Loucy (cell line): Measurements from ENCODE around the gene TTLL5.

ENCODE experiments used
- H2AFZ ChIP-seq: fragments of 200-600 bp; sonication (generic); 2 replicates; pipeline ENCODE4 v1.6.0; 2016; ENCODE audit warnings: antibody characterized with exemption, mild to moderate bottlenecking, low read length, moderate library complexity
- H3F3A ChIP-seq: fragments of 200-600 bp; 2 replicates; pipeline ENCODE4 v1.6.0; 2016; ENCODE audit warnings: antibody characterized with exemption, low read depth, mild to moderate bottlenecking
- H3K27me3 ChIP-seq: fragments of 200-600 bp; sonication (generic); 2 replicates; pipeline ENCODE4 v1.6.1; 2014; ENCODE audit warnings: low read length, mild to moderate bottlenecking; ENCODE audit not compliant: insufficient read depth, poor library complexity, severe bottlenecking
- H3K36me3 ChIP-seq: fragments of 200-600 bp; sonication (generic); 2 replicates; pipeline ENCODE4 v1.6.1; 2016; ENCODE audit warnings: low read length; ENCODE audit not compliant: insufficient read depth
- H3K4me1 ChIP-seq: fragments of 200-600 bp; sonication (generic); 2 replicates; pipeline ENCODE4 v1.5.1; 2014; ENCODE audit warnings: low read length, mild to moderate bottlenecking; ENCODE audit not compliant: insufficient read depth, poor library complexity, severe bottlenecking
- H3K4me2 ChIP-seq: fragments of 200-600 bp; sonication (generic); 2 replicates; pipeline ENCODE4 v1.6.0; 2014; ENCODE audit warnings: antibody characterized with exemption, low read length, low read depth, mild to moderate bottlenecking; ENCODE audit not compliant: poor library complexity, severe bottlenecking
- H3K4me3 ChIP-seq: fragments of 200-600 bp; sonication (generic); 2 replicates; pipeline ENCODE4 v1.5.1; 2014; ENCODE audit warnings: low read length, mild to moderate bottlenecking, mixed read lengths; ENCODE audit not compliant: poor library complexity, severe bottlenecking
- H3K79me2 ChIP-seq: fragments of 200-600 bp; sonication (generic); 2 replicates; pipeline ENCODE4 v1.6.1; 2014; ENCODE audit warnings: low read length; ENCODE audit not compliant: insufficient read depth
- H3K9ac ChIP-seq: fragments of 200-600 bp; sonication (generic); 2 replicates; pipeline ENCODE4 v1.6.0; 2014; ENCODE audit warnings: mild to moderate bottlenecking, low read depth, low read length, moderate library complexity; ENCODE audit not compliant: poor library complexity, severe bottlenecking
- H3K9me2 ChIP-seq: fragments of 200-600 bp; sonication (generic); replicated peaks from 2 replicates; pipeline ENCODE4 v1.6.1; 2016; ENCODE audit warnings: low read depth, low read length, mixed read lengths
- H3K9me3 ChIP-seq: fragments of 200-600 bp; sonication (generic); 2 replicates; pipeline ENCODE4 v1.6.1; 2014; ENCODE audit warnings: mild to moderate bottlenecking, antibody characterized with exemption, low read length, low read depth; ENCODE audit not compliant: insufficient read depth
- H4K20me1 ChIP-seq: fragments of 200-600 bp; sonication (generic); 2 replicates; pipeline ENCODE4 v1.6.0; 2014; ENCODE audit warnings: antibody characterized with exemption, low read length, mild to moderate bottlenecking; ENCODE audit not compliant: insufficient read depth, poor library complexity, severe bottlenecking
- EZH2phosphoT487 ChIP-seq: fragments of 200-600 bp; IDR thresholded peaks from 2 replicates; pipeline ENCODE4 v1.6.1; 2018; ENCODE audit warnings: antibody characterized with exemption, mild to moderate bottlenecking, moderate library complexity, borderline replicate concordance
- TF ChIP-seq, protein P1 (sequence below): fragments of 200-600 bp; sonication (generic); conservative IDR thresholded peaks from 2 replicates; pipeline ENCODE4 v1.5.1; 2014; ENCODE audit warnings: mild to moderate bottlenecking, antibody characterized with exemption, low read length

TTLL5 gene

GRCh38 chr14:75967866-75968265 lies 306.8 kb downstream of the TTLL5 start:
- H4K20me1 ChIP-seq = no peaks in the 10 kb centered on the region
- no peaks in the 10 kb centered on the region for H3K36me3 ChIP-seq
- H3K79me2 ChIP-seq = no peaks in the 10 kb centered on the region
- no peaks in the 10 kb centered on the region for H3K9me3 ChIP-seq
- H3K9me2 ChIP-seq = no peaks in the 10 kb centered on the region
- no peak overlapping the region for H3K4me3 ChIP-seq
- H3F3A ChIP-seq = no peaks in the 10 kb centered on the region
- TF ChIP-seq, protein P1, sequence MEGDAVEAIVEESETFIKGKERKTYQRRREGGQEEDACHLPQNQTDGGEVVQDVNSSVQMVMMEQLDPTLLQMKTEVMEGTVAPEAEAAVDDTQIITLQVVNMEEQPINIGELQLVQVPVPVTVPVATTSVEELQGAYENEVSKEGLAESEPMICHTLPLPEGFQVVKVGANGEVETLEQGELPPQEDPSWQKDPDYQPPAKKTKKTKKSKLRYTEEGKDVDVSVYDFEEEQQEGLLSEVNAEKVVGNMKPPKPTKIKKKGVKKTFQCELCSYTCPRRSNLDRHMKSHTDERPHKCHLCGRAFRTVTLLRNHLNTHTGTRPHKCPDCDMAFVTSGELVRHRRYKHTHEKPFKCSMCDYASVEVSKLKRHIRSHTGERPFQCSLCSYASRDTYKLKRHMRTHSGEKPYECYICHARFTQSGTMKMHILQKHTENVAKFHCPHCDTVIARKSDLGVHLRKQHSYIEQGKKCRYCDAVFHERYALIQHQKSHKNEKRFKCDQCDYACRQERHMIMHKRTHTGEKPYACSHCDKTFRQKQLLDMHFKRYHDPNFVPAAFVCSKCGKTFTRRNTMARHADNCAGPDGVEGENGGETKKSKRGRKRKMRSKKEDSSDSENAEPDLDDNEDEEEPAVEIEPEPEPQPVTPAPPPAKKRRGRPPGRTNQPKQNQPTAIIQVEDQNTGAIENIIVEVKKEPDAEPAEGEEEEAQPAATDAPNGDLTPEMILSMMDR = no peak
- no peak for TF ChIP-seq EZH2phosphoT487
- H3K4me2 ChIP-seq = no peak overlapping the region
- no peaks in the 10 kb centered on the region for H3K4me1 ChIP-seq
- no peak overlapping the region for H3K9ac ChIP-seq
- H3K27me3 ChIP-seq = no peaks in the 10 kb centered on the region
- H2AFZ ChIP-seq = no peak overlapping the region

DNA sequence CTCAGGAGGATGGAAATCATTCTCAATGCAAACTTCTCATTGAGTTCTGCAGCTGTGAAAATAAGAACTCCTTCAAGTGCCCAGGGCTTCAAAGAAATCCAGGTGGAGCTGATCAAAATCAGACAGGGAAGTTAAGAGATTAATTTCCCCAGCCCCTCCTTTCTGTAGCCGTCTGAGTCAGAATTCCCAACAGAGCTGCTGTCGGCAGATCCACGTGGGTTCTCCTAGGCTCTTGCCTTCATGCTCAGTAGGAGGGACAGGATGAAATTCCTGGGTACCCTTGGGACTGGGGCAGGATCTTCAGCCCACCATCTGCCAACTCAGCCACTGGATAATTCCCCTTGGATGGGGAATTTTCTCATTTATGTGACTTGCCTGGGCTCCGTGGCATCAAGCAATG lies 307.4 kb downstream of the TTLL5 start:
- Histone ChIP-seq H3K9ac (no peak overlapping the region), H3K4me1 (no peaks in the 10 kb centered on the region), H3K9me2 (no peaks in the 10 kb centered on the region), H3K9me3 (no peaks in the 10 kb centered on the region), H2AFZ (no peak overlapping the region), H3K79me2 (no peaks in the 10 kb centered on the region), H3K4me2 (no peak overlapping the region), H3K4me3 (no peak overlapping the region), H3K27me3 (no peaks in the 10 kb centered on the region), H3K36me3 (no peaks in the 10 kb centered on the region), H4K20me1 (no peaks in the 10 kb centered on the region), H3F3A (no peaks in the 10 kb centered on the region)
- TF ChIP-seq, protein P1 = no peak

DNA sequence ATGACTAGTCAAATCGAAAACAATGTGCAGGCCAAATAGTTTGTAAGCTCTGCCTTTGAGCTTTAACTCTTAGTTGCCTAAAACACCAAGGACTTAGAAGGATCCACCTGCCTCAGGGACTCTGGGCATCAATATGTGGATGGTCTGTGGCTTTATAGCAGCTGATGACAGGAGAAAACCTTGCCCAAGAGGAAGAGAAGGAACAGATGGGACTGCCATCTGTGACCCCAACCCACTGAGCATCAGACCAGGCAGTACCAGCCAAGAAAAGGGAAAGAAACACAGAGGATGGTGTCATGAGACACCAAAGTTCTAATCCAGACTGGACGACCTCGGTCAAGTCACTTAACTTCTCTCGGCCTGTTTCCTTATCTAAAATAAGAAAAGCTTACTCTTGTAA lies 308.1 kb downstream of the TTLL5 start:
- Histone ChIP-seq H3K36me3 (no peaks in the 10 kb centered on the region), H3K79me2 (no peaks in the 10 kb centered on the region), H2AFZ (no peak overlapping the region), H3K4me2 (no peak overlapping the region), H3K4me3 (no peak overlapping the region), H3K9ac (no peak overlapping the region), H3K9me3 (no peaks in the 10 kb centered on the region), H4K20me1 (no peaks in the 10 kb centered on the region), H3K27me3 (no peaks in the 10 kb centered on the region), H3K4me1 (no peaks in the 10 kb centered on the region), H3F3A (no peaks in the 10 kb centered on the region), H3K9me2 (no peaks in the 10 kb centered on the region)
- TF ChIP-seq, protein P1 = no peak
- TF ChIP-seq EZH2phosphoT487 = no peak
